KMS-11 (cell line): ENCODE data around the gene KIF14.
"Not testable (repeated sequence)": the region's sequence is repeated elsewhere in the genome, so short reads cannot be mapped to it uniquely, and the experiment has no call there.

ENCODE experiments used
- H2AFZ ChIP-seq: fragments of 200-600 bp; sonication (generic); 2 replicates; pipeline ENCODE4 v1.6.1; 2016; ENCODE audit warnings: antibody characterized with exemption, mixed run types, low read depth
- H3K27ac ChIP-seq: fragments of 200-600 bp; sonication (generic); 2 replicates; pipeline ENCODE4 v1.6.1; 2016; ENCODE audit warnings: mild to moderate bottlenecking, mixed run types
- H3K27me3 ChIP-seq: fragments of 200-600 bp; sonication (generic); 2 replicates; pipeline ENCODE4 v1.6.1; 2017; ENCODE audit warnings: mild to moderate bottlenecking, low read depth, mixed run types, moderate library complexity; ENCODE audit not compliant: insufficient read depth
- H3K36me3 ChIP-seq: fragments of 200-600 bp; sonication (generic); 2 replicates; pipeline ENCODE4 v1.6.1; 2017; ENCODE audit warnings: mild to moderate bottlenecking, mixed run types; ENCODE audit not compliant: insufficient read depth
- H3K4me1 ChIP-seq: fragments of 200-600 bp; sonication (generic); 2 replicates; pipeline ENCODE4 v1.6.1; 2016; ENCODE audit warnings: mild to moderate bottlenecking, low read depth, mixed run types; ENCODE audit not compliant: poor library complexity, severe bottlenecking
- H3K4me2 ChIP-seq: fragments of 200-600 bp; sonication (generic); 2 replicates; pipeline ENCODE4 v1.7.0; 2016; ENCODE audit warnings: mild to moderate bottlenecking, mixed run types
- H3K4me3 ChIP-seq: fragments of 200-600 bp; sonication (generic); IDR thresholded peaks from 2 replicates; pipeline ENCODE4 v1.6.1; 2017; ENCODE audit warnings: low read depth, low read length, mixed read lengths; ENCODE audit not compliant: insufficient read depth
- H3K79me2 ChIP-seq: fragments of 200-600 bp; sonication (generic); 2 replicates; pipeline ENCODE4 v1.6.1; 2016; ENCODE audit warnings: low read depth, mixed run types; ENCODE audit not compliant: insufficient read depth
- H3K9ac ChIP-seq: fragments of 200-600 bp; sonication (generic); 2 replicates; pipeline ENCODE4 v1.6.1; 2016; ENCODE audit warnings: mild to moderate bottlenecking, mixed run types
- H4K20me1 ChIP-seq: fragments of 200-600 bp; sonication (generic); 2 replicates; pipeline ENCODE4 v1.6.1; 2016; ENCODE audit warnings: mild to moderate bottlenecking, mixed run types; ENCODE audit not compliant: insufficient read depth
- CTCF ChIP-seq: fragments of 200-600 bp; sonication (generic); conservative IDR thresholded peaks from 2 replicates; pipeline ENCODE4 v1.6.1; 2017; ENCODE audit warnings: low read depth, mild to moderate bottlenecking, antibody characterized with exemption, low read length, moderate library complexity, mixed read lengths

Gene KIF14

DNA sequence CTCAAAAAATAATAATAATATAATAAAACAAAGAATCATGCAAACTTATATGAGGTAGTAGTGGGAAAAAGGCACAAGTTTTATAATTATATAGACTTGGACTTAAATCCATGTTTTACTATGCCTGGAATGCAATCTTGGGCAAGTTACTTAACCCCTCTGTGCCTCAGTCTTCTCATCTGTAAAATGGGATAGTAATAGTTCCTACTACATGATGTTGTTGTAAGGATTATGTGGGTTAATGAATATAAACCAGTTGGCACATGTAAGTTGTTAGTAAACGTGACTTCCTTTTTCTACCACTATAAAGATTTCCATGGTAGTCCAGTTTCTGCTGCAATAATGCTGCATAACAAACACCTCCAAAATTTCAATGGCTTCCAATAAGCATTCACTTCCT, 10.8 kb upstream of the KIF14 start:
- H3K27ac ChIP-seq = no peak overlapping the region
- no peak for TF ChIP-seq CTCF
- peaks cover 32% of the 10 kb centered on the region for H3K4me1 ChIP-seq
- H3K4me2 ChIP-seq = no peak overlapping the region
- no peak overlapping the region for H2AFZ ChIP-seq
- no peak overlapping the region for H3K4me3 ChIP-seq
- H4K20me1 ChIP-seq = no peaks in the 10 kb centered on the region
- no peaks in the 10 kb centered on the region for H3K36me3 ChIP-seq
- H3K9ac ChIP-seq = no peak overlapping the region
- H3K27me3 ChIP-seq = no peaks in the 10 kb centered on the region
- H3K79me2 ChIP-seq = no peaks in the 10 kb centered on the region

- H4K20me1 ChIP-seq, H3K79me2 ChIP-seq, H3K4me3 ChIP-seq, H2AFZ ChIP-seq, H3K27ac ChIP-seq, H3K36me3 ChIP-seq, H3K9ac ChIP-seq, H3K27me3 ChIP-seq, H3K4me2 ChIP-seq: not testable (repeated sequence)
- H3K4me1 ChIP-seq = peaks cover 41% of the 10 kb centered on the region
Measured at GRCh38 chr1:200630515-200630899, 10.0 kb upstream of the KIF14 start.

DNA sequence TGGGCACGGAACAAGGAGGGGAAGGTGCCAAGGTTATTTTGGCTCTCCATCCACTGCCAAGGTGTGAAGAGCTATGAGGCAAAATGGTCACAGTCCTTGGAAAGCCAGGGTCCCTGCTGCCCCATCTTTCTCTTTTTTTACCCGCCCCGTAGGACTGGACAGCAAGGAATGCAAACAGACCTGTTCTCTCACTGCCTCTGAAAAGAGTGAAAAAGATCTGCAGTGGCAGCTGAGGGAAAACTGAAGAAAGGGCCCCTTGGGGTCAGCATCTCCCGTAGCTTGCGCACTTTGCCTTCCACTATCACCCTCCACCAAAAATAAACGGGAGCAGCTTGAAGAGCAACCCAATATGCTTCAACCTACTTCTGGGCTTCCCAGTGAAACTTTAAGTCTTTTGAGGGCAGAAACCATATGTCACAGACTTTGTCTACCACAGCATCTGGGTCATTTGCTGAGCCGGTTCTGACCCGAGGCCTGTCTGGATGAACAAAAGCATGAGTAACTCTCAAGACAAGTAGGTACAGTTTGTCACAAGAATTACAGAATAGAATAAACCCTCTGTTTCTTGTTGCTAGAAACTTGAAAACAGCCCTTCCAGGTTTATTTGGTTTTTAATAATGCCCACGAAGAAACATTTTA, 9.4 kb upstream of the KIF14 start:
- no peak overlapping the region for H3K4me3 ChIP-seq
- no peak overlapping the region for H3K4me2 ChIP-seq
- H3K4me1 ChIP-seq = peaks cover 46% of the 10 kb centered on the region
- no peak overlapping the region for H3K27ac ChIP-seq
- no peaks in the 10 kb centered on the region for H3K36me3 ChIP-seq
- H3K79me2 ChIP-seq = no peaks in the 10 kb centered on the region
- H3K9ac ChIP-seq = no peak overlapping the region
- H2AFZ ChIP-seq = no peak overlapping the region
- TF ChIP-seq CTCF = no peak
- no peaks in the 10 kb centered on the region for H4K20me1 ChIP-seq
- no peaks in the 10 kb centered on the region for H3K27me3 ChIP-seq

GRCh38 chr1:200628223-200628881, 7.8 kb upstream of the KIF14 start:
- peak overlapping the region; percentile 3; the same call in 1 of the 2 replicates for H3K9ac ChIP-seq
- H3K4me1 ChIP-seq = peaks cover 57% of the 10 kb centered on the region
- H2AFZ ChIP-seq = peak overlapping the region; percentile 25
- H3K27me3 ChIP-seq = no peaks in the 10 kb centered on the region
- TF ChIP-seq CTCF = no peak
- H3K27ac ChIP-seq = peak overlapping the region; percentile 41
- H3K36me3 ChIP-seq = no peaks in the 10 kb centered on the region
- H3K4me3 ChIP-seq = no peak overlapping the region
- peak overlapping the region; percentile 26 for H3K4me2 ChIP-seq
- no peaks in the 10 kb centered on the region for H4K20me1 ChIP-seq
- no peaks in the 10 kb centered on the region for H3K79me2 ChIP-seq

GRCh38 chr1:200627575-200628222, 7.1 kb upstream of the KIF14 start:
- no peaks in the 10 kb centered on the region for H4K20me1 ChIP-seq
- no peaks in the 10 kb centered on the region for H3K27me3 ChIP-seq
- peak overlapping the region; percentile 3; the same call in 1 of the 2 replicates for H3K9ac ChIP-seq
- H3K4me2 ChIP-seq = peak overlapping the region; percentile 26
- no peaks in the 10 kb centered on the region for H3K36me3 ChIP-seq
- H3K79me2 ChIP-seq = no peaks in the 10 kb centered on the region
- TF ChIP-seq CTCF = no peak
- no peak overlapping the region for H3K4me3 ChIP-seq
- H2AFZ ChIP-seq = peak overlapping the region; percentile 25
- H3K4me1 ChIP-seq = peaks cover 62% of the 10 kb centered on the region
- H3K27ac ChIP-seq = peak overlapping the region; percentile 41
